Measurements from ENCODE around the gene OPRPN.

The OPRPN gene, protein sequence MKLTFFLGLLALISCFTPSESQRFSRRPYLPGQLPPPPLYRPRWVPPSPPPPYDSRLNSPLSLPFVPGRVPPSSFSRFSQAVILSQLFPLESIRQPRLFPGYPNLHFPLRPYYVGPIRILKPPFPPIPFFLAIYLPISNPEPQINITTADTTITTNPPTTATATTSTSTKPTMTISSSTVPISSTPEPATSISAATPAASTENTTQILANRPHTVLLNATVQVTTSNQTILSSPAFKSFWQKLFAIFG

DNA sequence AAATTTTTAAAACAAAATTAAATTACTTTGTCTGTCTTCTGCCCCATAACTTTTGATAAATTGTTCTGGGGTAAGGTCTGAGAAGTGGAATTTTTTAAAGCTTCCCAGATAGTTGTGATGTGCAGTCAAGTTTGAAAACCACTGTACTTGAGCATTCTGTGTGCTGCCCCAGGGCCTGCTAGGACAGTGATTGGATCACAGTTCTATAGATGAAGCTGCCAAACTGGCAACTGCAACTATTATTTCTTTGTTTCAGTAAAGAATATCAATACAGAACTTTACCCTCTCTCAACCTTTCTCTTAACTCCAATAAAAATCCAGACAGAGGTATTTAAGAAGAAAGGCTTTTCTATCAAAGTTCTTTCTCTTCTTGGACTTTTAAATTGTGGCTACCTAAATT lies at the start of gene OPRPN:
TSS of gene OPRPN (plus strand) at position 361 of the 400 bp plus-strand sequence. CDS start 1,346 bp downstream, outside the sequence.
- no peak for DNase-seq (ENCODE audit: low spot score)

DNA sequence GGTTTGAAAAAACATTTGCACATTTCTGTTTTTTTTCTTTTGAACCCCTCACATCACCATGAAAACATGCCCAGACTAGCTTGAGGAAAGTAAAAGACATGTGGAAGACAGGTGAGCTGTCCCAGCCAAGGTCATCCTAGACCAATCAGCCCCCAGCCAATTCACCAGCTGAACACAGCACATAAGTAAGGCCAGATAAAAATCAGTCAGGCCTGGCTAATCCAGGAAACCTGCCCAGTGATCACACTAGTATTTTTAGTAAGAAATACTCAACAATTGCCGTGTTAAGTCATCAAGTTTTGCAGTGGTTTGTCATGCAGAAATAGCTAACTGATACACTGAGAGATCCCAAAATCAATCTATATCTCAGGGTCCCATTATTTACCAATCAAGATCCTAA lies 41.6 kb upstream of the OPRPN start:
- no peak for DNase-seq (ENCODE audit: low spot score)

DNA sequence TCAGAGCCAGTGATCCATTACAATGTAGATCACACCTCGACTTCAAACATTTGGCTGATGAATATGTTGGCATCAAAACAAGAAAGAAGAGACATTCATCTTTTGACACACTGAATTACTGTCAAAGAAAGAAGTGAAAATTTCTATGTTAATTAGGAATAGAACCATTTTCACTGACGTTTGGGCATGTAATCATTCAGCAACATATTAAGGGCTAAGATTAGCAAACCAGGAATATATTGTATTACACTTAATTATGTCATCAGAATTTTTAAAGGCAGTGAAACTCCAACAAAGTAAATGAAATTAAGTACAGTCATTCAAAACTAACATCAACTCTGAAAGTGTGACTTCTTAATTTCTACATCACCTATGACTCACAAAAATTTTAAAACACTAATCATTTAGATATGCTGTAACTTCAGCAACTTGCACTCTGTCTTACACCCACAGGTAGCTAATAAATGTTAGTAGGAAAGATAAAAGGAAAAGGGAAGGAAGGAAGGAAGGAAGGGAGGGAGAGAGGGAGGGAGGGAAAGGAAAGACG lies 38.6 kb upstream of the OPRPN start:
- no peak for DNase-seq (ENCODE audit: low spot score)

DNA sequence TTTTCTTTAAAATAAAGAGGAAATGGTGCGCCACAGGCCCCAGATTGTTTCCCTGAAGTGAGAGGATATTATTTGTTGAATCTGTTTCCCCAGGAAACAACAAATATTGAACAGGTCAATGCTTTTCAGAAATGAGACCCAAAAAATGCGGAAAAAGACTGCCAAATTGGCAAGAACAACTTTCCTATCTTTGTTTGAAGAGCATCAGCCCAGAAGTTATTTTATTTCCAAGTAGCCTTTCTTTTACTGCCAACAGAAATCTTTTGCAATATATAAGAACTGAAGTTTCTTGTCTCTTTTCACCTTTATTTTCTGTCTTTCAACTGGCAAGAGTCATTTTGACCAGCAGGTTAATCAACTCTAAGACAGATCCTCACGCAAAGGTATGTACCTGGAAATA lies 37.3 kb upstream of the OPRPN start, which contains the start of gene SMR3A:
TSS of gene SMR3A (plus strand) at position 301 of the 400 bp plus-strand sequence. CDS start 1,356 bp downstream, outside the sequence.
- DNase-seq (ENCODE audit: low spot score), result no peak

DNA sequence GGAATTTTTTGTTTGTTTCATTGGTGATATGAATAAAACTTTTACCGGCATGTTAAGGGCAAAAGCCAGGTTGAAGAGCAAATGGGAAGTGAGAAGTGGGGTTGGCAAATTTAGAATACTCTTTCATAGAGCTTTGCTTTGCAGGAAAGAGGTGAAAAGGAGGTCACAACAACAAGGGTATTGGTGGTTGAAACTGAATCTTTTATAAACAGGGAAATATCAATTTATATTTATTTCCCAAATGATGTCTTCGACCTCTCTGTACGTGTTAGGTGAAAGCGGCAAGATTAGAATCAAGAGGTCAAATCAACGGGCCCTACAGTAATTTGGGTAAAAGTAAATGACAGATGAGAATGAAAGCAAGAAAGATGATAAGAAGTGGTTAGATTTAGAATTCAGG lies 33.7 kb upstream of the OPRPN start:
- no peak for DNase-seq (ENCODE audit: low spot score)

DNA sequence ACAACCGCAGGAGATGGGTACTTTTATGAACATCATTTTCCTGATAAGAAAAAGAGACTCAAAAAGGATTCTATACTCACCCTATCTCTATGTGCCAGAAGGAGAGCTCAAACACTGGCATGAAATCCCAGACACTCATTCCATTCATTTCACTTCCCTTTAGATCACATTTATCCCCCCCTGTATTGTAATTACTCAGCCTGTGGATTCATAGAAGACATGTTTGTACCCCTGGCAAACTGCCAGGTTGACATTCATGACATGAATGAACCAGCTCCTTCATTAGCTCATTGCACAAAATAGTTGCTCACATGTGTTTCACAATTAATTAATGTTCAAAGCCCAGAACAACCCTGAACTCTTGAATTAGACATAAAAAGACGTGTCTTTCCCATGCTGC lies 32.3 kb upstream of the OPRPN start:
- DNase-seq (ENCODE audit: low spot score), result no peak

DNA sequence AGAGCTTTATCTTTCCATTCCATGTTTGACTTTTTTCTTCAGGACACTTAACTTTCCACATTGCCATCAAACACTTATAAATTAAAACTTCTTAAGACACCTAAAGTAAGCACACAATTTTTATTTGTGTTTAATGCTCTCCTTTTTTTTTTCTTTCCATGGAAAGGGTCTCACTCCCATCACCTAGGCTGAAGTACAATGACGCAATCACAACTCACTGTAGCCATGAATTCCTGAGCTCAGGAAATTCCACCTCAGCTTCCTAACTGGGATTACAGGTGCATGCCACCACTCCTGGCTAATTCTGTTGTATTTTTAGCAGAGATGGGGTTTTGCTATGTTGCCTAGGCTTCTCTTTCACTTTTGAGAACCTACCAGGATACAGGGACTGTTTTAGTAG lies 29.9 kb upstream of the OPRPN start:
- DNase-seq (ENCODE audit: low spot score), result no peak

DNA sequence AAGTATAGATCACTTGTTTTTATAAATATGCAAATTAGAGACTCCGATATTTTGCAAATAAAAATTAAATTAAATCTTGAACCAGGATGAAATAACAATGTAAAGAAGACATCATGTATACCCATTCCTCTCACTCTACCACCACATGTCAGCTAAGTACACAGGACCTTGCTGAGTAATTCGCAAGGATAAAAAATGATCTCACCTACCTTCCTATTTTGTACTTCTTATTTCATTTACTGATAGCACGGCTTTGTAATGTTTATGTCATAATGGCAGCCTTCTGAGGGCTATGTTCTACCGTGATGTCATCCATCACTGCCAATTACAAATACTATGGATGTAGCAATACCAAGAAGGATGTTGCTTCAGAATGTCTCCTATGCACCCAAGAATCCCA lies 25.8 kb upstream of the OPRPN start:
- DNase-seq (ENCODE audit: low spot score), result no peak

DNA sequence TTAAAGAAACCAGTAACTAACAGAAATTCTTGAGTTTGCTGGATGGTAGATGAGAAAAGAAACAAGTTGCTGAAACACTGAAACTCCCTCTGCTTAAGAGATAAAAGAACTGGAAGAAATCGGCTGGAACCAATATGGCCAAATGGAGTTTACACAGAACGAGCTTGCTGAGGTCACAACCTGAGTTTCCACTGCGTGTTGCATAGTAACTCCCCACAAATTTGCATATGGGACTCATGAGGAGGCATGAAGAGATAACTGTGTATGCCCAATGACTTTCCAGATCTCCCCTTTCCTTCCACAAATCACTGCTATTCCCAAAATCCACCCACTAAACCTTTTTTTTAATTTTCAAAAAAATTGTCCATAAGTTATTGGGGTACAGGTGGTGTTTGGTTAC lies 25.0 kb upstream of the OPRPN start:
- DNase-seq (ENCODE audit: low spot score), result no peak

DNA sequence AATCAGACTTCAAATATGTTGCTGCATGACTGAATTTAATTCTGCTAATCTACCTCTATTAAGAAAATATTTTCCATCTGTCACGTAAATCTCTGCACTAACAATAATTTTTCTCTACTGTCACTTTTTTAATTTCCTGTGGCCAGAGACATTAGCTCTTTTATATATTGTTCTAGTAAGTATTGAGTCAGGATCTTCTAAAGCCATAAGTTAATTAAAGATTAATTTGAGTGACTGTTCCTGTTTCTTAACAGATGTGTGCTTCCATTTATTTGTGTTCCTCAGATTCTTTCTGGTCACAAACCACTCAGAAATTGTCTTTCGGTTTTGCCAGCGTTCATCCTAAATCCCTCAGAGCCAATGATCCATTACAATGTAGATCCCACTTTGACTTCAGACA lies 17.2 kb upstream of the OPRPN start:
- no peak for DNase-seq (ENCODE audit: low spot score)

DNA sequence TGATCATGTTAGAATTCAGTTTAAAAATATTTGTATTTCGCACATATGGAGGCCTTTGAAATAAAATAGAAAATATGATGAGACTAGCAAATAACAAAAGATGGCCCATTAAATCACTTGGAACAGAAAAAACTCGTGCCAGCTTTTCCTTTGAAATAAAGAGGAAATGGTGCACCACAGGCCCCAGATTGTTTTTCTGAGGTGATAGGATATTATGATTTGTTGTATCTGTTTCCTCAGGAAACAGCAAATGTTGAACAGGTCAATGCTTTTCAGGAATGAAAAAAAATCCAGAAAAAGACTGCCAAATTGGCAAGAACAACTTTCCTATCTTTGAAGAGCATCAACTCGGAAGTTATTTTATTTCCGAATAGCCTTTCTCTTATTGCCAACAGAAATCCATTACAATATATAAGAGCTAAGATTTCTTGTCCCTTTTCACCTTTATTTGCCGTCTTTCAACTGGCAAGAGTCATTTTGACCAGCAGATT lies 15.0 kb upstream of the OPRPN start, which contains the start of gene SMR3B:
TSS of gene SMR3B (plus strand) at position 441 of the 491 bp plus-strand sequence. CDS start 1,380 bp downstream, outside the sequence.
- DNase-seq (ENCODE audit: low spot score), result no peak

DNA sequence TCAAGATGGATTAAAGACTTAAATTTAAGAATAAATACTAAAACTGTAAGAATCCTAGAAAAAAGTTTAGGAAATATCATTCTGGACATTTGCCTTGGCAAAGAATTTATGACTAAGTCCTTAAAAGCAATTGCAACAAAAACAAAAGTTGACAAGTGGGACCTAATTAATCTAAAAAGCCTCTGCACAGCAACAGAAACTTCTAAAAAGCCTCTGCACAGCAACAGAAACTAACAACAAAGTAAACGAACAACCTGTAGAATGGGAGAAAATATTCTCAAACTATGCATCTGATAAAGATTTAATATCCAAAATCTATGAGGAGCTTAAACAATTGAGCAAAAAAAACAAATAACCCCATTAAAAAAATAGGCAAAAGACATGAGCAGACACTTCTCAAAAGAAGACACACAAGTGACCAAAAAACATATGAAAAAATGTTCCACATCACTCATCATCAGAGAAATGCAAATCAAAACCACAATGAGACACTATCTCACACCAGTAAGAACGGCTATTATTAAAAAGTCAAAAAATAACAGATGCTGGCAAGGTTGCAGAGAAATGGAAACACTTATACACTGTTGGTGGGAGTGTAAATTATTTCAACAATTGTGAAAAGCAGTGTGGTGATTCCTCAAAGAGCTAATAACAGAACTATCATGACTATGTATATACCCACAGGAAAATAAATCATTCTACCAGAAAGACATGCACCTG lies 5.5 kb upstream of the OPRPN start:
- no peak for DNase-seq (ENCODE audit: low spot score)

DNA sequence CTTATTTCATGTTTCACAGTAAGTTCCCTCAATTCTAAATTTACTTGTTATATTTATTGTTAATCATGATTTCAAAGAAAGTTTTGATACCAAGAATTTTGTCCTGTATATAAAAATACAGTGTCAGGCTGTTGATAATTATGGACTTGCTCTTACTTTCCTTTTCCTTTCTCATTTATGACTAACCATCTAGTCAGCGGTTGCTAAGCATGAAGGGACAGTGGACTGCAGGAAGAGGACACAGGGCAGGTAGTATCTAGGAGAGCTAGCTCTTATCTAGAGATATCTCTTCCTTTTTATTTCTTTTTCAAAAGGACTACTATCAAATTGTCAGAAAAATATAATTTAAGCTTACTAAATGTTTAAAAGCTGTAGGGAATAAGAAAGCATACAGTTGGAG lies 1.6 kb downstream of the OPRPN start:
- no peak for DNase-seq (ENCODE audit: low spot score)

DNA sequence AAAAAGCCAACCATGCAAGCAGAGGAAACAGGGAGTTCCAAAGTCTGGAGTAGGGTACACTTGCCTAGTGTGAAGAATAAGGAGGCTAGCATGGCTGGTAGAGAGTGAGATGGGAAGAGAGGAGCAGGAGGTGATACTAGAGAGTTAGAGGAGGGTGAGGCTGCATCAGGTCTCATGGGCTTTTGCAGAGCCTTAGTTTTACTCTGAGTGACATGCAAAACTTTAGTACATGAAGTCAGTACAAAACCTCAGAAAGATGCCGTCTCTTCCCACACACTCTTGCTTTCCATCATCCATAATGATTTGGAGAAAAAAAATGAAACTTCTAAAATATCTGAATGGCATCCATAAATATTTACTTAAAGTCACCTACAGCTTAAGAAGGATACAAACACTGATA lies 5.0 kb downstream of the OPRPN start:
- no peak for DNase-seq (ENCODE audit: low spot score)

DNA sequence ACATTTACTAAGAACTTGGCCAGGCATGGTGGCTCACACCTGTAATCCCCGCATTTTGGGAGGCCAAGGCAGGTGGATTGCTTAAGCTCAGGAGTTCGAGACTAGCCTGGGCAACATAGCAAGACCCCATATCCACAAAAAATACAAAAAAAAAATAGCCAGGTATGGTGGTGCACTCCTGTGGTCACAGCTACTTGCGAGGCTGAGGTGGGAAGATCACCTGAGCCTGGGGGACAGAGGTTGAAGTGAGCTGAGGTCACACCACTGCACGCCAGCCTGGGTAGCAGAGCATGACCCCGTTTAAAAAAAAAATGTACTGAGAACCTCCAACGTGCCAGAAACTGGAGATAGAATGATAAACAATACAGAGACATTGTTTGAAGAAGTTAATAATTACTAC lies 8.0 kb downstream of the OPRPN start:
- DNase-seq (ENCODE audit: low spot score), result no peak

DNA sequence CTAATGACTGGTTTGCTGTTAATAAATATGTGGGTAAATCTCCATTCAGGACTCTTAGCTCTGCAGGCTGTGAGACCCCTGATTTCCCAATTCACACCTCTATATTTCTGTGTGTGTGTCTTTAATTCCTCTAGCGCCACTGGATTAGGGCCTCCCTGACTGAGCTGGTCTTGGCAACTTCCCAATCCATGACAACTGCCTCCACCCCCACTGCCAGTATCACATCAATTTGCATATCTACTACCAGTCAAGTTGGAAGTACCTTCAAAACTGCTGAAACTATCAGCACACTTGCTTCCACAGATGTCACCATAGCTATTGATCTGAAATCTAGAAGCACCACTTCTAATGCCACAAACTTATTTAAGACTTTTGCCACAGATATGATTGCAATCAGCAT lies 27.6 kb downstream of the OPRPN start:
- no peak for DNase-seq (ENCODE audit: low spot score)

DNA sequence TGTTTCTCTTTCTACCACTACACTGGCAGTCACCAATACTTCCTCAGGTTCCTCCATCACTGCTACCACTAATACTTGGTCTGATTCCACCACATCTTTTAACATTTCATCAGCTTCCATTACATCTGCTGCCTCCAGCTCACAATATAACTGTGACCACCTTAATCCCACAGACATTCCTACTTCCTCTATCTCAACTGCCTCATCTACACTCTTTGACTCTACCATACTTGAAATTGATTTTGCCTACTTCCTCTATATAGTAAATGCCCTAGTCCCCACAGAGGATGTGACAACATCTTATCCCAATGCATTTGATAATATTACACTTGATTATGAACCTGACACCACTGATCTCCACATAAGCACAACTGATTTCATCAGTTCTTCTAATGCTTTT lies 29.0 kb downstream of the OPRPN start:
- no peak for DNase-seq (ENCODE audit: low spot score)

DNA sequence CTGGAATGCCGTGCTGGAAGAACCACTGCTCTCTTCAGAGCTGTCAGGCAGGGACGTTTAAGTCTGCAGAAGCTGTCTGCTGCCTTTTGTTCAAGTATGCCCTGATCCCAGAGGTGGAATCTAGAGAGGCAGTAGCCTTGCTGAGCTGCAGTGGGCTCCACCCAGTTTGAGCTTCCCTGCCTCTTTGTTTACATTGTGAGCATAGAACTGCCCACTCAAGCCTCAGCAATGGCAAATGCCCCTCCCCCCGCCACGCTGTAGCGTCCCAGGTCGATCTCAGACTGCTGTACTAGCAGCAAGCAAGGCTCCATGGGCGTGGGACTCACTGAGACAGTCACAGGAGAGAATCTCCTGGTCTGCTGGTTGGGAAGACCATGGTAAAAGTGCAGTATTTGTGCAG lies 39.5 kb downstream of the OPRPN start:
- no peak for DNase-seq (ENCODE audit: low spot score)

DNA sequence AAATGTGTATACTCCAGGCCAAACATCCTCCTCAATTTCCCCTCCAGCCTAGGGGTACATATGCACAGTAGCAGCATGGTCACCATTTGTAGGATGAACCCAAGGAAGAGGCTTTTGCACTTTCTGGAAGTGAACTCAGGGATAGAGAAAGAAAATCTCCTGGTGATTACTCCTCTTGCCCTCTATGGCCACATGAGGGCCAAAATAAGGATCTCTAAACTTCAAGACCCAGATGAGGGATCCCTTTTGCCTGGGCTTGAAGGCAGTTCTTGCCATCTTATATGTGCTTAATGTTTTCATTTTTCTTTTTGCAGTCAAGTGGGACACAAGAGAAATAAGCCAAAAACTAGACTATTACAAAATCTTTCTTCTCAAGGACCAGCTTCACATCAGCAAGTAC lies 44.7 kb downstream of the OPRPN start:
- no peak for DNase-seq (ENCODE audit: low spot score)

DNA sequence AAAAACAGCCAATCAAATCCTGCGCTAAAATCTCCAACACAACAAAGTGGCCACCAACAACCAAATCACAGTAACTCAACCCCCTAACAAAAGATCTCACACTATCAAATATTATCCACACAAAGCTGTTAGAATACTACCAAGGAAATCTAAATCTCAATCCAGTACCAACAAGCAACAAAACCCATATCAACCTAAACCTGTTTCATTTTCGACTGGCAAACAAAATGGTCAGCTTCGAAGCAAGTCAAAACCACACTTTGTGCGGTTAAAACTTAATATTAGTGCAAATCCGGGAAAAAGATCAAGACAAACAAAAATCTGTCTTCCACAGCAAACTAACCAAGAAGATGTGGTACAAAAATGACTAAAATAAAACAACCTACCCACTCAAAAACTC lies 45.6 kb downstream of the OPRPN start:
- no peak for DNase-seq (ENCODE audit: low spot score)

DNA sequence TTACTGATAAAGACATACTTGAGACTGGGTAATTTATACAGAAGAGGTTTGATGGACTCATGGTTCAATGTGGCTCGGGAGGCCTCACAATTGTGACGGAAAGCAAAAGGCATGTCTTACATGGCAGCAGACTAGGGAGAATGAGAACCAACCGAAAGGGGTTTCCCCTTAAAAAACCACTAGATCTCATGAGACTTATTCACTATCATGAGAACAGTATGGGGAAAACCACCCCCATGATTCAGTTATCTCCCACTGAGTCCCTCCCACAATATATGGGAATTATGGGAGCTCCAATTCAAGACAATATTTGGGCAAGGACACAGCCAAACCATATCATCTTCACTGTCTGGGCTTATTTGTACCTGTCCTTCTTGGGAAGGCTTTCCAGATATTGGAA lies 51.5 kb downstream of the OPRPN start:
- DNase-seq (ENCODE audit: low spot score), result no peak

DNA sequence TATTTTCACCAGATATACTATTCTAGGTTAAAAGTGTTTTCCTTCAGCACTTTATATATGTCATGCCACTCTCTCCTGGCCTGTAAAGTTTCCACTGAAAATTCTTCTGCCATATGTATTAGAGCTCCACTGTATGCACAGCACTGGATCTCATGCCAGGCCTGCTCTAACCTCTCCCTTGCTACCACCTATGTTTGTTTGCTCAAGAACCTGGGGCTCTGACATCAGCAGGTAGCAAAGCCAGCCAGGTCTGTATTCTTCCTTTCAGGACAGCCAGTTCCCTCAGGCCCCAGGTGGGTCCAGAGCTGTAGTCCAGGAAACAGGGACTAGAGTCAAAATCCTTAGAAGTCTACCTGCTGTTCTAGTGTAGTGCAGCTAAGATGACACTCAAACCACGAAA lies 55.2 kb downstream of the OPRPN start:
- DNase-seq (ENCODE audit: low spot score), result no peak

All from hepatic stellate cell (primary cell).